Endothelial cell of umbilical vein (primary cell): ENCODE measurements around the gene MATR3. TPM values are rescaled to one million over a fixed set of nuclear protein-coding genes. Genes with fewer than 3 reads are reported as not detected.

Experiments
- BruUV-seq: library from RNA; stranded (reverse); fragments of 400-500 nt; replicated peaks from 2 replicates; lab custom pipeline; 2021; lab: Mats Ljungman, UMichigan
- CTCF ChIA-PET: fragments of 300-600, 350-600 bp; sonication (Branson Sonifier 250); formaldehyde crosslinking; loops from one replicate; lab custom pipeline; 2021; ENCODE audit warnings: antibody characterized with exemption, inconsistent platforms; lab: Charles Lee
- POLR2A ChIA-PET: fragments of 300-600, 350-600 bp; sonication (Branson Sonifier 250); formaldehyde crosslinking; loops from one replicate; lab custom pipeline; 2021; ENCODE audit warnings: antibody characterized with exemption, inconsistent platforms; lab: Charles Lee
- DNase-seq: peaks from one replicate; pipeline ENCODE4 v3.0.0-alpha.2; 2011; ENCODE audit warnings: low read depth, low spot score
- FAIRE-seq: peaks from 2 replicates; lab custom pipeline; 2011; peaks lifted over from hg19 to GRCh38; lab: Jason Lieb, UNC
- H2AFZ ChIP-seq: 2 replicates; pipeline ENCODE4 v1.6.0; 2012; ENCODE audit warnings: low read depth, low read length, control low read depth, inconsistent platforms
- H3K27ac ChIP-seq: 2 replicates; pipeline ENCODE4 v1.5.1; 2011; ENCODE audit warnings: low read depth, mild to moderate bottlenecking, control low read depth, low read length, moderate library complexity; ENCODE audit not compliant: insufficient read depth
- H3K27me3 ChIP-seq, 2 experiments: 2 replicates each; pipeline versions ENCODE4 v1.6.0 to v1.6.1; 2011; ENCODE audit warnings: low read length in 2 of 2, mixed read lengths in 1 of 2; ENCODE audit not compliant: control insufficient read depth in 2 of 2, insufficient read depth in 2 of 2
- H3K36me3 ChIP-seq, 2 experiments: 2 replicates in 1 of 2; 3 replicates in 1 of 2; pipeline ENCODE4 v1.5.1; 2011; ENCODE audit warnings: low read length in 2 of 2, mild to moderate bottlenecking in 1 of 2, moderate library complexity in 1 of 2; ENCODE audit not compliant: control insufficient read depth in 2 of 2, insufficient read depth in 2 of 2; ENCODE audit errors: extremely low read depth in 1 of 2
- H3K4me1 ChIP-seq: 3 replicates; pipeline ENCODE4 v1.5.1; 2011; ENCODE audit warnings: mild to moderate bottlenecking, low read length; ENCODE audit not compliant: control insufficient read depth, insufficient read depth; ENCODE audit errors: extremely low read depth
- H3K4me2 ChIP-seq: 2 replicates; pipeline ENCODE4 v1.6.1; 2011; ENCODE audit warnings: low read length, control low read depth, mixed read lengths; ENCODE audit not compliant: insufficient read depth
- H3K4me3 ChIP-seq, 3 experiments: fragments of 200-600 bp in 1 of 3; sonication (generic), shearing (Covaris generic) in 1 of 3; replicated peaks in 1 of 3; 2 replicates each; pipeline ENCODE4 v1.5.1; 2011 to 2016; ENCODE audit warnings: control low read depth in 3 of 3, low read length in 3 of 3, mild to moderate bottlenecking in 2 of 3, inconsistent platforms in 1 of 3, low read depth in 1 of 3, moderate library complexity in 1 of 3; ENCODE audit not compliant: insufficient read depth in 1 of 3
- H3K79me2 ChIP-seq: 2 replicates; pipeline ENCODE4 v1.6.0; 2012; ENCODE audit warnings: low read length, inconsistent platforms; ENCODE audit not compliant: control insufficient read depth, insufficient read depth
- H3K9ac ChIP-seq: replicated peaks from 2 replicates; pipeline ENCODE3; 2011; ENCODE audit warnings: low read length, control low read depth; ENCODE audit not compliant: insufficient read depth; ENCODE audit errors: extremely low read depth
- H3K9me1 ChIP-seq: replicated peaks from 3 replicates; pipeline ENCODE4 v1.6.0; 2011; ENCODE audit warnings: mild to moderate bottlenecking, low read length; ENCODE audit not compliant: control insufficient read depth, insufficient read depth; ENCODE audit errors: extremely low read depth
- H3K9me3 ChIP-seq: replicated peaks from 2 replicates; pipeline ENCODE4 v1.5.1; 2012; ENCODE audit warnings: low read length, inconsistent platforms; ENCODE audit not compliant: control insufficient read depth, insufficient read depth
- H4K20me1 ChIP-seq: replicated peaks from 2 replicates; pipeline ENCODE3; 2011; ENCODE audit warnings: mild to moderate bottlenecking, low read length; ENCODE audit not compliant: control insufficient read depth, insufficient read depth; ENCODE audit errors: extremely low read depth
- CTCF ChIP-seq, 2 donors: IDR thresholded peaks; 1 replicate in 1 of 2; 2 replicates in 1 of 2; pipeline ENCODE4 v1.5.1; 2011; ENCODE audit warnings: low read length in 2 of 2, mild to moderate bottlenecking in 2 of 2, moderate library complexity in 2 of 2, control low read depth in 1 of 2, inconsistent platforms in 1 of 2, low read depth in 1 of 2; ENCODE audit not compliant: insufficient read depth in 1 of 2; ENCODE audit errors: extremely low read depth in 1 of 2
- EZH2 ChIP-seq: IDR thresholded peaks from 2 replicates; pipeline ENCODE4 v1.6.1; 2012; ENCODE audit warnings: borderline replicate concordance, low read depth, mild to moderate bottlenecking, moderate library complexity, low read length, inconsistent platforms; ENCODE audit not compliant: severe bottlenecking
- FOS ChIP-seq: IDR thresholded peaks from 2 replicates; pipeline ENCODE4 v1.6.1; 2011; ENCODE audit warnings: mild to moderate bottlenecking, low read length, moderate library complexity, borderline replicate concordance; ENCODE audit not compliant: insufficient read depth
- GATA2 ChIP-seq: IDR thresholded peaks from 2 replicates; pipeline ENCODE4 v1.7.0; 2011; ENCODE audit warnings: low read depth, mild to moderate bottlenecking, moderate library complexity, mixed read lengths, low read length; ENCODE audit not compliant: insufficient read length, insufficient read depth
- MYC ChIP-seq: IDR thresholded peaks from one replicate; pipeline ENCODE4 v1.6.1; 2011; ENCODE audit warnings: mild to moderate bottlenecking, low read depth, low read length
- POLR2A ChIP-seq: IDR thresholded peaks from 2 replicates; pipeline ENCODE4 v1.6.1; 2012; ENCODE audit warnings: low read depth, mild to moderate bottlenecking, control low read depth, low read length
- POLR2AphosphoS5 ChIP-seq: IDR thresholded peaks from 2 replicates; pipeline ENCODE4 v1.6.1; 2012; ENCODE audit warnings: low read depth, mild to moderate bottlenecking, control low read depth, low read length, moderate library complexity; ENCODE audit not compliant: insufficient read depth
- dilution Hi-C: fragments of 300-500 bp; cut with MboI; formaldehyde crosslinking; loops from one replicate; pipeline ENCODE4 v1.15.0; 2019; ENCODE audit warnings: low sequenced_read_pairs; ENCODE audit not compliant: extremely low pct_ligation_motif_present
- intact Hi-C: fragments of 100-400 bp; cut with micrococcal nuclease; formaldehyde crosslinking; loops from one replicate; pipeline ENCODE4 v1.10.0; 2022
- polyA plus RNA-seq, 4 experiments: library from polyadenylated mRNA; depleted of rRNA in 3 of 4; stranded (reverse) in 3 of 4; unstranded in 1 of 4; fragments of >200 nt; gene quantifications; 2 replicates each; pipeline versions ENCODE4 v1.2.1 to v1.2.3, GENCODE V29; 2011 to 2012; ENCODE audit warnings: missing spikeins in 1 of 4
- total RNA-seq: library from RNA; stranded (reverse); gene quantifications from 2 replicates; pipeline ENCODE4 v1.2.3, GENCODE V29; 2021

The MATR3 gene
- total and polyA plus RNA-seq, 2 donors (not counting 3 experiments of a cell fraction or from before 2014, with no cell fraction given), result 64.0 to 158 TPM

- Histone ChIP-seq H3K9me3 (no peaks in the 10 kb centered on the region), H4K20me1 (peaks cover 32% of the 10 kb centered on the region), H3K36me3 (no peaks in the 10 kb centered on the region), H3K27ac (peak overlapping the region; percentile 98), H3K4me3 (peak overlapping the region; percentile 78 to 93 (median 90)), H3K9me1 (no peaks in the 10 kb centered on the region), H3K4me1 (peaks cover 21% of the 10 kb centered on the region), H3K79me2 (peaks cover 71% of the 10 kb centered on the region), H3K27me3 (no peaks in the 10 kb centered on the region), H2AFZ (no peak overlapping the region), H3K9ac (peak overlapping the region; percentile 100), H3K4me2 (peak overlapping the region; percentile 96)
- TF ChIP-seq POLR2A, result no peak
- no peak for TF ChIP-seq EZH2
- TF ChIP-seq GATA2, result no peak
- TF ChIP-seq CTCF (IDR thresholded peaks at IDR 0.05; ENCODE audit: extremely low read depth in 1 of 2, insufficient read depth in 1 of 2, low read depth in 1 of 2, low read length in 2 of 2), result no peak
- no peak for TF ChIP-seq POLR2AphosphoS5
- no peak for TF ChIP-seq FOS
- no peak for TF ChIP-seq MYC
- BruUV-seq, result no TSS peak
- peak; percentile 39 for DNase-seq
- intact Hi-C loops, result no loop called here
- dilution Hi-C loops, result no loop called here
- no peak for FAIRE-seq
- ChIA-PET CTCF (no interaction called here), POLR2A (interaction anchor here (1.0 kb wide), 1 partner anchor 47 kb away, joined by 3 read pairs; no protein-coding TSS in a partner anchor)
Measured at GRCh38 chr5:139295346-139296057, 2.0 kb downstream of the MATR3 start.
